PC-9 (cell line): Measurements from ENCODE around the gene CNTN5.

Source experiments
- EZH2 ChIP-seq: fragments of 200-600 bp; sonication (generic); IDR thresholded peaks from 2 replicates; pipeline ENCODE4 v1.8.0; 2017; ENCODE audit warnings: antibody characterized with exemption, low read depth
- TF ChIP-seq, protein P1 (sequence below): fragments of 200-600 bp; sonication (generic); conservative IDR thresholded peaks from 2 replicates; pipeline ENCODE4 v1.6.1; 2017; ENCODE audit warnings: mixed run types, antibody characterized with exemption, mild to moderate bottlenecking, moderate library complexity

DNA sequence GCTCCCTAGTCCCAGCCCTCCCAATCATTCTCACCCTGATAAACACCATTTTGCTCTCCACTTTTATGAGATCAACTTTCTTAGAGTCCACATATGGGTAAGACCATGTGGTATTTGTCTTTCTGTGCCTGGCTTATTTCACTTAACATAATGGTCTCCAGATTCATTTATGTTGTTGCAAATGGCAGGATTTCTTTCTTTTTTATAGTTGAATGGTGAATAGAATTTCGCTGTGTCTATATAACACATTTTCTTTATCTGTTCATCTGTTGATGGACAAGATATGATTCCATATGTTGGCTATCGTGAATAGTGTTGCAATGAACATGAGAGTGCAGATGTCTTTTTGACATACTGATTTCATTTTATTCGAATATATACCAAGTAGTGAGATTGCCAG lies 1298.9 kb downstream of the CNTN5 start:
- TF ChIP-seq, protein P1, sequence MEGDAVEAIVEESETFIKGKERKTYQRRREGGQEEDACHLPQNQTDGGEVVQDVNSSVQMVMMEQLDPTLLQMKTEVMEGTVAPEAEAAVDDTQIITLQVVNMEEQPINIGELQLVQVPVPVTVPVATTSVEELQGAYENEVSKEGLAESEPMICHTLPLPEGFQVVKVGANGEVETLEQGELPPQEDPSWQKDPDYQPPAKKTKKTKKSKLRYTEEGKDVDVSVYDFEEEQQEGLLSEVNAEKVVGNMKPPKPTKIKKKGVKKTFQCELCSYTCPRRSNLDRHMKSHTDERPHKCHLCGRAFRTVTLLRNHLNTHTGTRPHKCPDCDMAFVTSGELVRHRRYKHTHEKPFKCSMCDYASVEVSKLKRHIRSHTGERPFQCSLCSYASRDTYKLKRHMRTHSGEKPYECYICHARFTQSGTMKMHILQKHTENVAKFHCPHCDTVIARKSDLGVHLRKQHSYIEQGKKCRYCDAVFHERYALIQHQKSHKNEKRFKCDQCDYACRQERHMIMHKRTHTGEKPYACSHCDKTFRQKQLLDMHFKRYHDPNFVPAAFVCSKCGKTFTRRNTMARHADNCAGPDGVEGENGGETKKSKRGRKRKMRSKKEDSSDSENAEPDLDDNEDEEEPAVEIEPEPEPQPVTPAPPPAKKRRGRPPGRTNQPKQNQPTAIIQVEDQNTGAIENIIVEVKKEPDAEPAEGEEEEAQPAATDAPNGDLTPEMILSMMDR, result no peak
- no peak for TF ChIP-seq EZH2
